GM12878 (cell line): ENCODE measurements around the gene IL1RL1. TPM values are rescaled to one million over a fixed set of nuclear protein-coding genes. Genes with fewer than 3 reads are reported as not detected.

ENCODE experiments used
- ATAC-seq: fragments of 200-7000 bp; cut with Tn5 transposase; 3 replicates; pipeline ENCODE4 v1.9.1; 2020; ENCODE audit warnings: mild to moderate bottlenecking, moderate library complexity
- BruUV-seq: library from RNA; stranded (reverse); fragments of 400-500 nt; replicated peaks from 2 replicates; lab custom pipeline; 2021; lab: Mats Ljungman, UMichigan
- CTCF ChIA-PET: fragments of 300-600 bp; sonication (Branson Sonifier 250); formaldehyde crosslinking; extraction: SDS; loops from one replicate; lab custom pipeline; 2021; ENCODE audit warnings: inconsistent platforms; lab: Yijun Ruan, JAX
- POLR2A ChIA-PET: fragments of 350-600 bp; formaldehyde crosslinking; extraction: SDS; loops from one replicate; lab custom pipeline; 2021; ENCODE audit warnings: inconsistent platforms; lab: Charles Lee
- RAD21 ChIA-PET: fragments of 300-600 bp; sonication (Branson Sonifier 250); formaldehyde crosslinking; loops from one replicate; lab custom pipeline; 2023; ENCODE audit warnings: antibody characterized with exemption; ENCODE audit not compliant: unreplicated experiment; lab: Charles Lee
- SMC1A ChIA-PET: fragments of 300-600 bp; sonication (Branson Sonifier 250); formaldehyde crosslinking; loops from one replicate; lab custom pipeline; 2023; ENCODE audit not compliant: unreplicated experiment, uncharacterized antibody; lab: Charles Lee
- DNase-seq: peaks from one replicate; pipeline ENCODE4 v3.0.0-alpha.2; 2011; ENCODE audit warnings: low read depth, low spot score
- FAIRE-seq: peaks from 3 replicates; lab custom pipeline; 2011; peaks lifted over from hg19 to GRCh38; lab: Jason Lieb, UNC
- H2AFZ ChIP-seq: 2 replicates; pipeline ENCODE4 v1.6.0; 2011; ENCODE audit warnings: low read depth, low read length, control low read depth; ENCODE audit not compliant: control insufficient read depth
- H3K27ac ChIP-seq: 2 replicates; pipeline ENCODE4 v1.5.1; 2011; ENCODE audit warnings: control low read depth; ENCODE audit not compliant: control insufficient read depth, insufficient read depth
- H3K27me3 ChIP-seq, 2 experiments: replicated peaks in 1 of 2; 2 replicates each; pipeline versions ENCODE4 v1.6.0 to v1.6.1; 2011; ENCODE audit warnings: low read length in 1 of 2; ENCODE audit not compliant: control insufficient read depth in 2 of 2, insufficient read depth in 2 of 2
- H3K36me3 ChIP-seq, 2 experiments: 2 replicates each; pipeline ENCODE4 v1.5.1; 2011; ENCODE audit warnings: low read length in 1 of 2; ENCODE audit not compliant: control insufficient read depth in 2 of 2, insufficient read depth in 2 of 2
- H3K4me1 ChIP-seq: 2 replicates; pipeline ENCODE4 v1.6.1; 2011; ENCODE audit warnings: mild to moderate bottlenecking, low read length, moderate library complexity, mixed read lengths; ENCODE audit not compliant: control insufficient read depth, insufficient read depth
- H3K4me2 ChIP-seq: 2 replicates; pipeline ENCODE4 v1.6.0; 2011; ENCODE audit warnings: control low read depth; ENCODE audit not compliant: control insufficient read depth, insufficient read depth
- H3K4me3 ChIP-seq: fragments of 200-600 bp; sonication (generic); 2 replicates; pipeline ENCODE4 v1.5.1; 2016
- H3K79me2 ChIP-seq: 2 replicates; pipeline ENCODE4 v1.6.0; 2011; ENCODE audit warnings: low read length; ENCODE audit not compliant: control insufficient read depth, insufficient read depth
- H3K9ac ChIP-seq: 2 replicates; pipeline ENCODE4 v1.8.0; 2011; ENCODE audit warnings: low read length, control low read depth, mixed read lengths; ENCODE audit not compliant: control insufficient read depth, insufficient read depth
- H3K9me3 ChIP-seq: replicated peaks from 3 replicates; pipeline ENCODE4 v1.5.1; 2011; ENCODE audit warnings: mild to moderate bottlenecking, low read length; ENCODE audit not compliant: control insufficient read depth, insufficient read depth
- H4K20me1 ChIP-seq: 2 replicates; pipeline ENCODE4 v1.6.0; 2011; ENCODE audit not compliant: control insufficient read depth, insufficient read depth
- ATF7 ChIP-seq: fragments of 450-650 bp; IDR thresholded peaks from 2 replicates; pipeline ENCODE4 v1.6.1; 2016; ENCODE audit warnings: low read depth, mild to moderate bottlenecking
- BHLHE40 ChIP-seq, 2 experiments: fragments of 450-650 bp in 1 of 2; IDR thresholded peaks; 2 replicates each; pipeline ENCODE4 v1.6.1; 2011 to 2017; ENCODE audit warnings: low read depth in 2 of 2, borderline replicate concordance in 1 of 2, improper control_type of control experiment in 1 of 2, low read length in 1 of 2, mild to moderate bottlenecking in 1 of 2
- BRCA1 ChIP-seq: IDR thresholded peaks from 2 replicates; pipeline ENCODE4 v1.6.1; 2011; ENCODE audit warnings: low read depth, low read length, improper control_type of control experiment
- CHD2 ChIP-seq: IDR thresholded peaks from 2 replicates; pipeline ENCODE4 v1.6.1; 2011; ENCODE audit warnings: low read depth, low read length, improper control_type of control experiment, borderline replicate concordance
- EED ChIP-seq: sonication (generic); IDR thresholded peaks from 2 replicates; pipeline ENCODE4 v1.6.1; 2016; ENCODE audit warnings: antibody characterized with exemption, low read depth
- JUNB ChIP-seq: IDR thresholded peaks from 2 replicates; pipeline ENCODE4 v1.6.1; 2016; ENCODE audit warnings: antibody characterized with exemption, mild to moderate bottlenecking
- KLF5 ChIP-seq: fragments of 450-650 bp; IDR thresholded peaks from 2 replicates; pipeline ENCODE4 v1.6.1; 2014; ENCODE audit warnings: mild to moderate bottlenecking; ENCODE audit not compliant: partially characterized antibody
- MEF2A ChIP-seq: IDR thresholded peaks from 2 replicates; pipeline ENCODE4 v1.6.1; 2011; ENCODE audit warnings: low read depth, mild to moderate bottlenecking, low read length, moderate library complexity; ENCODE audit not compliant: insufficient read depth
- MEF2B ChIP-seq: fragments of 450-650 bp; IDR thresholded peaks from 2 replicates; pipeline ENCODE4 v1.6.1; 2018; ENCODE audit warnings: mild to moderate bottlenecking, moderate library complexity; ENCODE audit not compliant: partially characterized antibody, poor library complexity, severe bottlenecking
- NR2F1 ChIP-seq: fragments of 450-650 bp; conservative IDR thresholded peaks from 2 replicates; pipeline ENCODE4 v1.6.1; 2017; ENCODE audit warnings: mild to moderate bottlenecking
- POLR2AphosphoS2 ChIP-seq: IDR thresholded peaks from 2 replicates; pipeline ENCODE4 v1.6.1; 2011; ENCODE audit warnings: low read depth, mild to moderate bottlenecking, low read length, improper control_type of control experiment, moderate library complexity
- RFX5 ChIP-seq: IDR thresholded peaks from 2 replicates; pipeline ENCODE4 v1.6.1; 2011; ENCODE audit warnings: low read depth, low read length, improper control_type of control experiment
- SREBF2 ChIP-seq: IDR thresholded peaks from 2 replicates; pipeline ENCODE4 v1.6.1; 2012; ENCODE audit warnings: mild to moderate bottlenecking, low read length
- SUPT20H ChIP-seq: IDR thresholded peaks from 2 replicates; pipeline ENCODE4 v1.6.1; 2011; ENCODE audit warnings: low read depth, mild to moderate bottlenecking, low read length, moderate library complexity, borderline replicate concordance; ENCODE audit not compliant: control insufficient read depth
- ZNF24 ChIP-seq: fragments of 450-650 bp; IDR thresholded peaks from 2 replicates; pipeline ENCODE4 v1.6.1; 2017; ENCODE audit warnings: antibody characterized with exemption, mild to moderate bottlenecking
- WGBS: methylation state at CpG from one replicate; pipeline ENCODE4 v1.1.6; 2016; ENCODE audit warnings: low lambda C conversion rate; ENCODE audit not compliant: insufficient replicate concordance, insufficient coverage; ENCODE audit errors: missing lambda C conversion rate; 5-methylcytosine and 5-hydroxymethylcytosine counted together
- in situ Hi-C: fragments of 300-500 bp; cut with MboI; formaldehyde crosslinking; loops from 9 replicates; pipeline ENCODE4 v1.14.3; 2018; ENCODE audit warnings: mixed read lengths
- intact Hi-C: fragments of 100-400 bp; cut with micrococcal nuclease; formaldehyde crosslinking; loops from one replicate; pipeline ENCODE4 v1.14.2; 2022; ENCODE audit not compliant: unreplicated experiment
- polyA plus RNA-seq, 11 experiments: library from polyadenylated mRNA; depleted of rRNA in 4 of 11; unstranded in 6 of 11; stranded (reverse) in 5 of 11; fragments of >200 nt; fragmentation: Nextera tagmentation in 4 of 11; fragmentation: Illumina TruSeq in 1 of 11; extraction: Ambion mirVana in 4 of 11; extraction: Trizol in 1 of 11; gene quantifications; 1 replicate in 1 of 11; 2 replicates in 10 of 11; pipeline versions ENCODE4 v1.2.1 to v1.2.3, GENCODE V29; 2011 to 2016; ENCODE audit warnings: inconsistent platforms in 2 of 11, missing spikeins in 2 of 11, low read depth in 1 of 11
- total RNA-seq, 4 experiments: library from RNA; depleted of rRNA in 3 of 4; stranded (reverse); fragments of >200 nt in 3 of 4; fragmentation: Illumina TruSeq in 1 of 4; extraction: Trizol in 1 of 4; gene quantifications; 2 replicates each; pipeline versions ENCODE4 v1.2.1 to v1.2.3, GENCODE V29; 2013 to 2021

The IL1RL1 gene
- total and polyA plus RNA-seq, 10 of the 15 experiments (the other 5 are each of a cell fraction or from before 2014, with no cell fraction given) = 0.08 to 0.18 TPM; not detected in 8

DNA sequence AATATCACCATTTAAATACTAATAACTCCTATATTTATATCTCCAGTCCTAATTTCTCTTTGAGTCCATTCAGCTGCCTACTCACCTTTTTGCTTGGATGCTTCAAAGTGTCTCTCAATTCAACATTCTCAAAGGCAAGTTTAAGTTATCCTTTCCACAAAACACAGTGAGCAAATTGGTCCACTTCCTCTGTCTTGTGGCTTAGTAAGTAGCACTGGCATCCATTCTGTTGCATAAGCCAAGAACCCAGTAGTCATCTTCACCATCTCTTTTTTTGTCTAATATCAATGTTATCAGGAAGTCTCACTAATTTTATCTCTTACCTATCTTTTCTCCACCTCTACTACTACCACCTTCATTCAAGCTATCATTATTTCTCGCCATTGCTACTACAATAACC, 27.4 kb upstream of the IL1RL1 start:
- Histone ChIP-seq H3K4me1 (no peaks in the 10 kb centered on the region), H2AFZ (no peak overlapping the region), H3K9ac (no peak overlapping the region), H3K9me3 (no peaks in the 10 kb centered on the region), H3K27me3 (no peaks in the 10 kb centered on the region; a peak in 1 of 4 replicates), H3K4me3 (no peak overlapping the region), H3K27ac (no peak overlapping the region), H3K4me2 (no peak overlapping the region), H3K36me3 (no peaks in the 10 kb centered on the region), H4K20me1 (no peaks in the 10 kb centered on the region), H3K79me2 (no peaks in the 10 kb centered on the region)
- DNase-seq (no peak), ATAC-seq (no peak), FAIRE-seq (no peak)
- ChIA-PET POLR2A (no interaction called here), RAD21 (no interaction called here), CTCF (interaction anchor here (2.9 kb wide), 1 partner anchor 17 kb away, joined by 10 read pairs; no protein-coding TSS in a partner anchor), SMC1A (interaction anchor here (1.3 kb wide), 1 partner anchor 11 kb away, joined by 5 read pairs; no protein-coding TSS in a partner anchor)
- in situ Hi-C loops (no loop called here), intact Hi-C loops (no loop called here)
- WGBS = 0% methylated on average over 1 of the region's 1 CpG
- TF ChIP-seq SREBF2 (no peak), ZNF24 (no peak), MEF2B (no peak), BRCA1 (no peak), MEF2A (no peak), KLF5 (no peak), RFX5 (no peak), SUPT20H (no peak), JUNB (no peak), CHD2 (no peak), BHLHE40 (IDR thresholded peaks at IDR 0.05; ENCODE audit: borderline replicate concordance in 1 of 2, low read depth in 2 of 2, low read length in 1 of 2) (no peak), POLR2AphosphoS2 (no peak), NR2F1 (no peak), EED (no peak), ATF7 (no peak)
- BruUV-seq = no TSS peak
